GM12873 (cell line): Measurements from ENCODE around the gene TTBK2.

Experiments used
- TF ChIP-seq, protein P1 (sequence below): IDR thresholded peaks from 2 replicates; pipeline ENCODE4 v1.5.1; 2012; ENCODE audit warnings: low read depth, mild to moderate bottlenecking, moderate library complexity, low read length, control low read depth; ENCODE audit not compliant: insufficient read depth; ENCODE audit errors: missing control alignments

The TTBK2 gene

DNA sequence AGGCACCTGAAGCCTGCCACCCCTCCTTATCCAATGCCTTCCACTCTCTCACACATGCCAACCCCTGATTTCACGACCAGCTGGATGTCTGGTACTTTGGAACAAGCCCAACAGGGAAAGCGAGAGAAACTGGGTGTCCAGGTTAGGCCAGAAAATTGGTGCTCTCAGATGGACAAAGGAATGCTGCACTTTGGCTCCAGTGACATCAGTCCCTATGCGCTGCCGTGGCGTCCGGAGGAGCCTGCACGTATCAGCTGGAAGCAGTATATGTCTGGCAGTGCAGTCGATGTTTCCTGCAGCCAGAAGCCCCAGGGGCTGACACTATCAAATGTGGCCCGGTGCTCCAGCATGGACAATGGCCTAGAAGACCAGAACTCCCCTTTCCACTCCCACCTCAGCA is 228.8 kb downstream of the TTBK2 start:
- TF ChIP-seq, protein P1, sequence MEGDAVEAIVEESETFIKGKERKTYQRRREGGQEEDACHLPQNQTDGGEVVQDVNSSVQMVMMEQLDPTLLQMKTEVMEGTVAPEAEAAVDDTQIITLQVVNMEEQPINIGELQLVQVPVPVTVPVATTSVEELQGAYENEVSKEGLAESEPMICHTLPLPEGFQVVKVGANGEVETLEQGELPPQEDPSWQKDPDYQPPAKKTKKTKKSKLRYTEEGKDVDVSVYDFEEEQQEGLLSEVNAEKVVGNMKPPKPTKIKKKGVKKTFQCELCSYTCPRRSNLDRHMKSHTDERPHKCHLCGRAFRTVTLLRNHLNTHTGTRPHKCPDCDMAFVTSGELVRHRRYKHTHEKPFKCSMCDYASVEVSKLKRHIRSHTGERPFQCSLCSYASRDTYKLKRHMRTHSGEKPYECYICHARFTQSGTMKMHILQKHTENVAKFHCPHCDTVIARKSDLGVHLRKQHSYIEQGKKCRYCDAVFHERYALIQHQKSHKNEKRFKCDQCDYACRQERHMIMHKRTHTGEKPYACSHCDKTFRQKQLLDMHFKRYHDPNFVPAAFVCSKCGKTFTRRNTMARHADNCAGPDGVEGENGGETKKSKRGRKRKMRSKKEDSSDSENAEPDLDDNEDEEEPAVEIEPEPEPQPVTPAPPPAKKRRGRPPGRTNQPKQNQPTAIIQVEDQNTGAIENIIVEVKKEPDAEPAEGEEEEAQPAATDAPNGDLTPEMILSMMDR, result no peak

GRCh38 chr15:42691308-42691707 is 229.3 kb downstream of the TTBK2 start:
- TF ChIP-seq, protein P1, result no peak
